Pancreas (tissue), 10 donors: ENCODE measurements around the gene CAPN11. TPM values are rescaled to one million over a fixed set of nuclear protein-coding genes. Genes with fewer than 3 reads are reported as not detected.
A peak's percentile ranks its signal among the peaks of the same experiment; 100 is the strongest.

ENCODE experiments used
- ATAC-seq, 4 donors: fragments of 200-7000 bp; cut with Tn5 transposase; one replicate each; pipeline versions ENCODE4 v1.8.0 to v1.9.1; 2020; ENCODE audit warnings: mild to moderate bottlenecking in 4 of 4, moderate library complexity in 4 of 4
- DNase-seq, 6 donors: peaks; one replicate each; pipeline ENCODE4 v3.0.0-alpha.2; 2020
- FAIRE-seq: peaks from 2 replicates; lab custom pipeline; 2012; peaks lifted over from hg19 to GRCh38; lab: Jason Lieb, UNC
- H3K27ac ChIP-seq, 4 donors: fragments of 200-600 bp; sonication (generic); 1 replicate in 3 of 4; 2 replicates in 1 of 4; pipeline versions ENCODE4 v1.5.0 to v1.8.0; 2020
- H3K27me3 ChIP-seq, 4 donors: fragments of 200-600 bp; one replicate each; pipeline ENCODE4 v1.8.0; 2021
- H3K36me3 ChIP-seq, 3 donors: fragments of 200-600 bp; sonication (generic) in 1 of 3; one replicate each; pipeline versions ENCODE4 v1.5.0 to v1.8.0; 2020 to 2021
- H3K4me1 ChIP-seq, 3 donors: fragments of 200-600 bp; one replicate each; pipeline ENCODE4 v1.8.0; 2021
- H3K4me3 ChIP-seq, 4 donors: fragments of 200-600 bp; sonication (generic) in 2 of 4; one replicate each; pipeline versions ENCODE4 v1.5.0 to v1.8.0; 2020 to 2021
- H3K9me3 ChIP-seq, 4 donors: fragments of 200-600 bp; one replicate each; pipeline ENCODE4 v1.8.0; 2021
- CTCF ChIP-seq, 4 donors: fragments of 200-600 bp; sonication (generic) in 3 of 4; IDR thresholded peaks; one replicate each; pipeline versions ENCODE4 v1.5.0 to v1.8.0; 2021; ENCODE audit warnings: antibody characterized with exemption in 4 of 4
- WGBS, 2 donors: extraction: QIAGEN DNeasy Blood & Tissue Kit; methylation state at CpG; one replicate each; pipeline ENCODE4 v1.1.7; 2013; 5-methylcytosine and 5-hydroxymethylcytosine counted together
- intact Hi-C, 3 donors: fragments of 100-400 bp; cut with DNase I; formaldehyde crosslinking; loops; one replicate each; pipeline versions ENCODE4 v1.11.1 to v1.14.2; 2022
- polyA plus RNA-seq, 2 donors: library from polyadenylated mRNA; stranded (reverse); fragments of 200-250 nt; gene quantifications; one replicate each; pipeline ENCODE4 v1.2.3, GENCODE V29; 2013
- total RNA-seq, 6 donors: library from RNA; stranded (reverse); fragmentation: NEBNext Ultra II Directional in 4 of 6; extraction: Animal tissue kit (Norgen Biotek cat#: 25700) in 4 of 6; gene quantifications; one replicate each; pipeline versions ENCODE4 v1.2.1 to v1.2.4, GENCODE V29; 2021 to 2023
- donor health status: healthy with polysubstance abuse.
- donor health status: DM: no; HTN: no; CAD: no; lungs with moderate emphysema.
- donor health status: DM: no; HTN: no; CAD: no.
- donor health status: control.
- donor health status: control.
- donor health status: Bipolar disorder and iron deficiency.
- donor health status: DM: yes; HTN: yes; CAD: no.
- donor health status: DM: no; HTN: no; CAD: no.
- donor health status: DM: no; HTN: no; CAD: no.
- donor health status: DM: yes; HTN: yes; CAD: no.

Gene CAPN11
- total and polyA plus RNA-seq, 8 donors, result 0.06 to 0.76 (median 0.19) TPM; not detected in 2

GRCh38 chr6:44198684-44199083 lies 40.1 kb downstream of the CAPN11 start:
- WGBS, 2 donors, result 76 to 83% methylated on average over 3 of the region's 3 CpGs
- no peaks in the 10 kb centered on the region for H3K27me3 ChIP-seq
- FAIRE-seq, result no peak

GRCh38 chr6:44199883-44200282 lies 41.3 kb downstream of the CAPN11 start:
- no peak for TF ChIP-seq CTCF (IDR thresholded peaks at IDR 0.05)
- intact Hi-C loops, result no loop called here
- FAIRE-seq (no peak), DNase-seq (no peak), ATAC-seq (no peak)
- H3K9me3 ChIP-seq, result no peaks in the 10 kb centered on the region
- 82 to 87% methylated on average over 4 of the region's 4 CpGs for WGBS, 2 donors
- peaks cover 13 to 15% (median 15%) of the 10 kb centered on the region in 3 donors for H3K4me1 ChIP-seq
- no peak overlapping the region for H3K4me3 ChIP-seq
- H3K27me3 ChIP-seq, result no peaks in the 10 kb centered on the region
- H3K27ac ChIP-seq, result no peak overlapping the region
- H3K36me3 ChIP-seq, result no peaks in the 10 kb centered on the region

More at GRCh38 chr6:44198684-44199083, 40.1 kb downstream of the CAPN11 start:
- H3K9me3 ChIP-seq, result no peaks in the 10 kb centered on the region
- peaks cover 9 to 10% (median 10%) of the 10 kb centered on the region in 3 donors for H3K4me1 ChIP-seq
- ATAC-seq (no peak), DNase-seq (no peak)
- H3K27ac ChIP-seq, result no peak overlapping the region
- intact Hi-C loops, result no loop called here
- TF ChIP-seq CTCF (IDR thresholded peaks at IDR 0.05), result no peak
- H3K4me3 ChIP-seq, result no peak overlapping the region
- H3K36me3 ChIP-seq, result no peaks in the 10 kb centered on the region

GRCh38 chr6:44201200-44201599 lies 42.6 kb downstream of the CAPN11 start:
- Histone ChIP-seq H3K27ac (no peak overlapping the region), H3K4me1 (peaks cover 13 to 15% (median 15%) of the 10 kb centered on the region in 3 donors), H3K36me3 (no peaks in the 10 kb centered on the region), H3K9me3 (no peaks in the 10 kb centered on the region), H3K27me3 (no peaks in the 10 kb centered on the region), H3K4me3 (no peak overlapping the region)
- TF ChIP-seq CTCF (IDR thresholded peaks at IDR 0.05), result no peak
- WGBS, 2 donors, result 66 to 84% methylated on average over 3 of the region's 3 CpGs
- peak; percentile 47 to 90 (median 78) for ATAC-seq
- intact Hi-C loops, result no loop called here
- FAIRE-seq, result no peak
- peak in 3 of 6 donors; percentile 25 to 61 (median 40) for DNase-seq

GRCh38 chr6:44201638-44202303 lies 43.2 kb downstream of the CAPN11 start:
- Histone ChIP-seq H3K9me3 (no peaks in the 10 kb centered on the region), H3K36me3 (no peaks in the 10 kb centered on the region), H3K4me3 (no peak overlapping the region), H3K27ac (no peak overlapping the region), H3K4me1 (peaks cover 13 to 15% (median 15%) of the 10 kb centered on the region in 3 donors), H3K27me3 (no peaks in the 10 kb centered on the region)
- WGBS, 2 donors, result 74% methylated on average over 11 of the region's 11 CpGs
- no peak for DNase-seq
- TF ChIP-seq CTCF (IDR thresholded peaks at IDR 0.05), result no peak
- intact Hi-C loops, result no loop called here
- no peak for FAIRE-seq
- peak in 2 of 4 donors; percentile 7 to 24 for ATAC-seq

GRCh38 chr6:44202332-44202971 lies 43.8 kb downstream of the CAPN11 start:
- intact Hi-C loops, result no loop called here
- TF ChIP-seq CTCF (IDR thresholded peaks at IDR 0.05), result no peak
- WGBS, 2 donors, result 62 to 70% methylated on average over 4 of the region's 4 CpGs
- Histone ChIP-seq H3K27ac (peak overlapping the region; percentile 26 to 50 (median 32)), H3K9me3 (no peaks in the 10 kb centered on the region), H3K27me3 (no peaks in the 10 kb centered on the region), H3K36me3 (no peaks in the 10 kb centered on the region), H3K4me1 (peaks cover 13 to 15% (median 15%) of the 10 kb centered on the region in 3 donors), H3K4me3 (no peak overlapping the region)
- ATAC-seq, result peak; percentile 4 to 11 (median 9)
- DNase-seq, result no peak
- no peak for FAIRE-seq
